H9 (cell line): ENCODE results near the gene ACSF3. TPM values are rescaled to one million over a fixed set of nuclear protein-coding genes. Genes with fewer than 3 reads are reported as not detected.

Experiments used
- DNase-seq: peaks from one replicate; pipeline ENCODE4 v3.0.0-alpha.2; 2017
- H2AFZ ChIP-seq: one replicate; pipeline ENCODE4 v1.6.1; 2013; ENCODE audit warnings: mild to moderate bottlenecking, low read length, control low read depth, moderate library complexity
- H2AK5ac ChIP-seq: 2 replicates; pipeline ENCODE4 v1.6.1; 2013; ENCODE audit warnings: low read length, control low read depth, mixed read lengths; ENCODE audit not compliant: insufficient read length
- H2BK120ac ChIP-seq: one replicate; pipeline ENCODE4 v1.6.1; 2013; ENCODE audit warnings: low read depth, mild to moderate bottlenecking, low read length, control low read depth, inconsistent platforms; ENCODE audit not compliant: poor library complexity, severe bottlenecking
- H2BK12ac ChIP-seq: 2 replicates; pipeline ENCODE4 v1.6.1; 2013; ENCODE audit warnings: low read length, control low read depth, mixed read lengths, low read depth; ENCODE audit not compliant: insufficient read length
- H2BK15ac ChIP-seq: 2 replicates; pipeline ENCODE4 v1.6.1; 2013; ENCODE audit warnings: low read depth, low read length, control low read depth
- H2BK20ac ChIP-seq: one replicate; pipeline ENCODE4 v1.6.1; 2013; ENCODE audit warnings: low read depth, mild to moderate bottlenecking, low read length, control low read depth, inconsistent platforms; ENCODE audit not compliant: poor library complexity, severe bottlenecking
- H2BK5ac ChIP-seq: 2 replicates; pipeline ENCODE4 v1.6.1; 2013; ENCODE audit warnings: low read length, control low read depth, mixed read lengths; ENCODE audit not compliant: insufficient read length
- H3K14ac ChIP-seq: 2 replicates; pipeline ENCODE4 v1.6.1; 2013; ENCODE audit warnings: low read length, control low read depth; ENCODE audit not compliant: insufficient read depth
- H3K18ac ChIP-seq: 2 replicates; pipeline ENCODE4 v1.6.1; 2013; ENCODE audit warnings: low read depth, mild to moderate bottlenecking, mixed read lengths, low read length, control low read depth; ENCODE audit not compliant: insufficient read length
- H3K23ac ChIP-seq: 2 replicates; pipeline ENCODE4 v1.6.1; 2013; ENCODE audit warnings: low read length, control low read depth, mixed read lengths, low read depth; ENCODE audit not compliant: insufficient read length
- H3K23me2 ChIP-seq: 2 replicates; pipeline ENCODE4 v1.6.1; 2013; ENCODE audit warnings: low read depth, mild to moderate bottlenecking, mixed read lengths, low read length, control low read depth; ENCODE audit not compliant: insufficient read length, poor library complexity, severe bottlenecking
- H3K27ac ChIP-seq: 2 replicates; pipeline ENCODE4 v1.5.1; 2013; ENCODE audit warnings: low read length, control low read depth, mixed read lengths, low read depth; ENCODE audit not compliant: insufficient read length
- H3K27me3 ChIP-seq: 2 replicates; pipeline ENCODE4 v1.6.1; 2013; ENCODE audit warnings: low read length, control low read depth, inconsistent platforms; ENCODE audit not compliant: insufficient read depth
- H3K4ac ChIP-seq: 2 replicates; pipeline ENCODE4 v1.6.1; 2013; ENCODE audit warnings: low read depth, mild to moderate bottlenecking, control low read depth, inconsistent platforms, low read length, moderate library complexity
- H3K4me1 ChIP-seq: 2 replicates; pipeline ENCODE4 v1.6.1; 2013; ENCODE audit warnings: low read length, control low read depth, inconsistent platforms; ENCODE audit not compliant: insufficient read depth
- H3K4me2 ChIP-seq: 2 replicates; pipeline ENCODE4 v1.6.1; 2013; ENCODE audit warnings: low read length, control low read depth, mixed read lengths; ENCODE audit not compliant: insufficient read length, insufficient read depth
- H3K56ac ChIP-seq: 2 replicates; pipeline ENCODE4 v1.6.1; 2013; ENCODE audit warnings: low read depth, mild to moderate bottlenecking, mixed read lengths, low read length, control low read depth; ENCODE audit not compliant: insufficient read length
- H3K79me1 ChIP-seq: 2 replicates; pipeline ENCODE4 v1.6.1; 2013; ENCODE audit warnings: low read depth, mild to moderate bottlenecking, moderate library complexity, low read length, control low read depth, inconsistent platforms; ENCODE audit not compliant: insufficient read depth, poor library complexity, severe bottlenecking
- H3K79me2 ChIP-seq: 2 replicates; pipeline ENCODE4 v1.6.1; 2013; ENCODE audit warnings: low read length, control low read depth, inconsistent platforms; ENCODE audit not compliant: insufficient read depth
- H3K9ac ChIP-seq: 2 replicates; pipeline ENCODE4 v1.6.1; 2013; ENCODE audit warnings: low read length, control low read depth, mixed read lengths; ENCODE audit not compliant: insufficient read length; ENCODE audit errors: extremely low read depth
- H3K9me3 ChIP-seq: one replicate; pipeline ENCODE4 v1.6.1; 2013; ENCODE audit warnings: low read depth, low read length, inconsistent platforms; ENCODE audit not compliant: control insufficient read depth
- H3T11ph ChIP-seq: one replicate; pipeline ENCODE4 v1.6.1; 2013; ENCODE audit warnings: mild to moderate bottlenecking, low read length, control low read depth, inconsistent platforms
- H4K20me1 ChIP-seq: one replicate; pipeline ENCODE4 v1.6.1; 2013; ENCODE audit not compliant: control insufficient read depth, insufficient read length, insufficient read depth
- H4K5ac ChIP-seq: 2 replicates; pipeline ENCODE4 v1.6.1; 2013; ENCODE audit warnings: low read depth, mild to moderate bottlenecking, mixed read lengths, low read length, control low read depth; ENCODE audit not compliant: insufficient read length
- H4K8ac ChIP-seq: replicated peaks from 2 replicates; pipeline ENCODE4 v1.6.1; 2013; ENCODE audit warnings: low read length, control low read depth, mixed read lengths, low read depth; ENCODE audit not compliant: insufficient read length
- H4K91ac ChIP-seq: 2 replicates; pipeline ENCODE4 v1.6.1; 2013; ENCODE audit warnings: low read depth, mild to moderate bottlenecking, moderate library complexity, mixed read lengths, low read length, control low read depth; ENCODE audit not compliant: insufficient read length
- H3K27ac Mint-ChIP-seq, 3 experiments: 2 replicates in 2 of 3; 3 replicates in 1 of 3; pipeline ENCODE4 v1.8.0; 2020 to 2021; ENCODE audit warnings: mixed read lengths in 3 of 3, mild to moderate bottlenecking in 1 of 3, moderate library complexity in 1 of 3
- H3K27me3 Mint-ChIP-seq: 2 replicates; pipeline ENCODE4 v1.8.0; 2021; ENCODE audit warnings: low read depth, mild to moderate bottlenecking, moderate library complexity, mixed read lengths
- H3K36me3 Mint-ChIP-seq, 3 experiments: 2 replicates in 2 of 3; 3 replicates in 1 of 3; pipeline ENCODE4 v1.8.0; 2020 to 2021; ENCODE audit warnings: low read depth in 3 of 3, mixed read lengths in 3 of 3; ENCODE audit not compliant: insufficient read depth in 1 of 3
- H3K4me1 Mint-ChIP-seq, 2 experiments: 2 replicates each; pipeline ENCODE4 v1.8.0; 2020; ENCODE audit warnings: mixed read lengths in 2 of 2
- H3K4me3 Mint-ChIP-seq, 2 experiments: 2 replicates in 1 of 2; 3 replicates in 1 of 2; pipeline ENCODE4 v1.8.0; 2020 to 2021; ENCODE audit warnings: mild to moderate bottlenecking in 2 of 2, mixed read lengths in 2 of 2, moderate library complexity in 1 of 2
- H3K9me3 Mint-ChIP-seq, 2 experiments: 2 replicates in 1 of 2; 3 replicates in 1 of 2; pipeline ENCODE4 v1.8.0; 2020; ENCODE audit warnings: mild to moderate bottlenecking in 2 of 2, mixed read lengths in 2 of 2, moderate library complexity in 1 of 2
- CTCF ChIP-seq: fragments of 200-600 bp; sonication (generic); conservative IDR thresholded peaks from 3 replicates; pipeline ENCODE4 v1.8.0; 2021; ENCODE audit warnings: antibody characterized with exemption, mild to moderate bottlenecking
- WGBS: extraction: QIAGEN DNeasy Blood & Tissue Kit; methylation state at CpG from one replicate; pipeline ENCODE4 v1.1.7; 2013; ENCODE audit warnings: missing lambda C conversion rate, low lambda C conversion rate, mixed read lengths; ENCODE audit not compliant: insufficient read length; ENCODE audit errors: extremely low coverage; 5-methylcytosine and 5-hydroxymethylcytosine counted together
- total RNA-seq: library from RNA; stranded (reverse); gene quantifications from 2 replicates; pipeline ENCODE4 v1.2.1, GENCODE V29; 2021

The ACSF3 gene
- total RNA-seq, 1 experiment from 2014 or later, result 31.3 TPM

- no peaks in the 10 kb centered on the region for H3K27me3 ChIP-seq
- peak overlapping the region in 1 of 2 experiments; percentile 14; a peak in 1 of 5 replicates for H3K4me3 Mint-ChIP-seq
Measured at GRCh38 chr16:89117975-89118289, 24.3 kb downstream of the ACSF3 start.

More at GRCh38 chr16:89117975-89118289, 24.3 kb downstream of the ACSF3 start:
- Histone ChIP-seq H3K4ac (no peak overlapping the region), H3K4me1 (no peaks in the 10 kb centered on the region; the same call in 1 of the 2 replicates), H3K23me2 (no peaks in the 10 kb centered on the region), H4K20me1 (peaks cover 2% of the 10 kb centered on the region), H3K23ac (no peak overlapping the region), H2BK15ac (no peak overlapping the region), H3K56ac (no peak overlapping the region), H4K8ac (no peak overlapping the region), H3T11ph (no peak overlapping the region), H2BK20ac (no peak overlapping the region), H3K9ac (no peak overlapping the region), H3K27ac (no peak overlapping the region), H4K5ac (no peak overlapping the region), H2BK12ac (no peak overlapping the region), H2AK5ac (no peak overlapping the region), H3K4me2 (no peak overlapping the region), H3K79me1 (no peaks in the 10 kb centered on the region), H2AFZ (no peak overlapping the region), H3K79me2 (no peaks in the 10 kb centered on the region), H2BK5ac (no peak overlapping the region), H3K14ac (no peak overlapping the region), H3K9me3 (no peaks in the 10 kb centered on the region), H3K18ac (no peak overlapping the region), H4K91ac (no peak overlapping the region), H2BK120ac (no peak overlapping the region)
- DNase-seq, result no peak
- peak overlapping the region; percentile 59 to 81 (median 78); a peak in 3 of 7 replicates for H3K27ac Mint-ChIP-seq
- no peaks in the 10 kb centered on the region for H3K9me3 Mint-ChIP-seq
- no peaks in the 10 kb centered on the region for H3K27me3 Mint-ChIP-seq
- no CpG with 5 or more reads among the region's 19 CpGs for whole genome bisulfite sequencing
- no peak for TF ChIP-seq CTCF
- peaks cover 17 to 61% (median 60%) of the 10 kb centered on the region in 3 experiments for H3K36me3 Mint-ChIP-seq
- peaks cover 19 to 23% of the 10 kb centered on the region in 2 experiments for H3K4me1 Mint-ChIP-seq
